HEK293T (cell line): Measurements from ENCODE around the gene HES7.

Source experiments
- ARNT ChIP-seq: fragments of 450-650 bp; IDR thresholded peaks from 2 replicates; pipeline ENCODE4 v1.6.1; 2017; ENCODE audit warnings: mild to moderate bottlenecking
- BHLHE40 ChIP-seq: fragments of 450-650 bp; IDR thresholded peaks from 2 replicates; pipeline ENCODE4 v1.6.1; 2016; ENCODE audit warnings: mild to moderate bottlenecking, moderate library complexity, borderline replicate concordance
- CTBP1 ChIP-seq: fragments of 450-650 bp; IDR thresholded peaks from 2 replicates; pipeline ENCODE4 v1.6.1; 2016; ENCODE audit warnings: borderline replicate concordance
- ELF4 ChIP-seq: fragments of 450-650 bp; IDR thresholded peaks from 2 replicates; pipeline ENCODE4 v1.6.1; 2017; ENCODE audit warnings: antibody characterized with exemption
- FOXA1 ChIP-seq: fragments of 450-650 bp; IDR thresholded peaks from 2 replicates; pipeline ENCODE4 v1.6.1; 2016; ENCODE audit warnings: mild to moderate bottlenecking
- FOXK2 ChIP-seq: fragments of 450-650 bp; IDR thresholded peaks from 2 replicates; pipeline ENCODE4 v1.6.1; 2016; ENCODE audit warnings: mild to moderate bottlenecking
- FOXM1 ChIP-seq: fragments of 450-650 bp; IDR thresholded peaks from 2 replicates; pipeline ENCODE4 v1.6.1; 2017; ENCODE audit warnings: mild to moderate bottlenecking, borderline replicate concordance
- L3MBTL2 ChIP-seq: fragments of 450-650 bp; conservative IDR thresholded peaks from 2 replicates; pipeline ENCODE4 v1.6.1; 2016; ENCODE audit warnings: mild to moderate bottlenecking
- SP1 ChIP-seq: fragments of 450-650 bp; IDR thresholded peaks from 2 replicates; pipeline ENCODE4 v1.6.1; 2017
- TARDBP ChIP-seq: fragments of 450-650 bp; IDR thresholded peaks from 2 replicates; pipeline ENCODE4 v1.6.1; 2016
- ZNF384 ChIP-seq: fragments of 450-650 bp; IDR thresholded peaks from 2 replicates; pipeline ENCODE4 v1.6.1; 2016

DNA sequence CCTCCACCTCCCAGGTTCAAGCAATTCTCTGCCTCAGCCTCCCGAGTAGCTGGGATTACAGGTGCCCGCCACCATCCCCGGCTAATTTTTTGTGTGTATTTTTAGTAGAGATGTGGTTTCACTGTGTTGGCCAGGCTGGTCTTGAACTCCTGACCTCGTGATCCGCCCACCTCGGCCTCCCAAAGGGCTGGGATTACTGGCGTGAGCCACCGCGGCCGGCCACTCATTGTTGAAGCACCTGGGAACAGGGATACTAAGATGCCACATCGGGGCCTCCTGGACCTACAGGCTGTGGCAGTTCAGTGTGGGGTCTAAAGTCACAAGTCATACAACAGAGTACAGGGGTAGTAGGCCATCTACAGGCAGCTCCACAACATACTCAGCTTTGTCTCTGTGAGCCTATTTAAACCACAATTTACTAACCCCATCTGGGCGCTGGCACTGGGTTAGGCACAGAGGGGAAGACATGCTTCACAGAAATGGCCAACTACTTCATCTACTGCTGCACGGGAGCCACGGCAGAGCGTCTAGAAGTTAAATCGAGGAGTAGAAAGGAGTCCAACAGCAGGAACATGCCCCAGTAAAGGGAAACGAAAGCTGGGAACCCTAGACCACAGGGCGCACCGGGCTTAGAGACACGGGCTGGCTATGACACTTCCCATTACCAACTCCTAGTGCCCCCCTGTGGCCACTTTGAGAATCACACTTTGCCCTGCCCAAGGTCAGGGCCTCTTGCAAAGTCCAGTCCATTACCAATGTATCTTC is 34.5 kb upstream of the HES7 start:
- no peak for TF ChIP-seq CTBP1
- no peak for TF ChIP-seq BHLHE40
- no peak for TF ChIP-seq FOXK2
- no peak for TF ChIP-seq FOXA1
- TF ChIP-seq TARDBP: no peak
- no peak for TF ChIP-seq ARNT
- no peak for TF ChIP-seq SP1
- TF ChIP-seq FOXM1: no peak
- no peak for TF ChIP-seq ZNF384
- TF ChIP-seq ELF4: no peak
- no peak for TF ChIP-seq L3MBTL2
